ENCODE results near the gene TMEM117. TPM values are rescaled to one million over a fixed set of nuclear protein-coding genes. Genes with fewer than 3 reads are reported as not detected.
A peak's percentile ranks its signal among the peaks of the same experiment; 100 is the strongest.
"Not testable (repeated sequence)": the region's sequence is repeated elsewhere in the genome, so short reads cannot be mapped to it uniquely, and the experiment has no call there.

Gene TMEM117
- total and polyA plus RNA-seq, 10 of the 15 experiments (the other 5 are each of a cell fraction or from before 2014, with no cell fraction given): 3.1 to 8.2 (median 6.1) TPM

- DNase-seq (ENCODE audit: low read depth, low spot score); in situ Hi-C loops (cut with MboI); H4K20me1 ChIP-seq (ENCODE audit: control insufficient read depth, insufficient read depth); H3K27ac ChIP-seq (ENCODE audit: control insufficient read depth, insufficient read depth); H2AFZ ChIP-seq (ENCODE audit: control insufficient read depth, low read depth, low read length); RAD21 ChIA-PET (ENCODE audit: unreplicated experiment); POLR2A ChIA-PET; H3K9ac ChIP-seq (ENCODE audit: control insufficient read depth, insufficient read depth, low read length); H3K79me2 ChIP-seq (ENCODE audit: control insufficient read depth, insufficient read depth, low read length); FAIRE-seq; ATAC-seq; H3K9me3 ChIP-seq (replicated peaks; ENCODE audit: control insufficient read depth, insufficient read depth, low read length); H3K36me3 ChIP-seq (ENCODE audit: control insufficient read depth in 2 of 2, insufficient read depth in 2 of 2, low read length in 1 of 2); H3K27me3 ChIP-seq (replicated peaks in 1 of 2; ENCODE audit: control insufficient read depth in 2 of 2, insufficient read depth in 2 of 2, low read length in 1 of 2); H3K4me3 ChIP-seq; H3K4me1 ChIP-seq (ENCODE audit: control insufficient read depth, insufficient read depth, low read length); intact Hi-C loops (cut with micrococcal nuclease; ENCODE audit: unreplicated experiment); CTCF ChIA-PET; SMC1A ChIA-PET (ENCODE audit: uncharacterized antibody, unreplicated experiment); BruUV-seq (replicated peaks); H3K4me2 ChIP-seq (ENCODE audit: control insufficient read depth, insufficient read depth): not testable (repeated sequence)
- 86% methylated on average over 5 of the region's 5 CpGs for WGBS (ENCODE audit: insufficient coverage, insufficient replicate concordance, low lambda C conversion rate, missing lambda C conversion rate)
- 0 out of 2 replicates have a peak, but pooled peaks have one; percentile 7 for TF ChIP-seq NFYB (IDR thresholded peaks at IDR 0.05; ENCODE audit: insufficient read depth, low read depth, low read length)
Measured at GRCh38 chr12:43864557-43864956, 28.7 kb downstream of the TMEM117 start.

GRCh38 chr12:43869184-43869583 lies 33.3 kb downstream of the TMEM117 start:
- H3K79me2 ChIP-seq (ENCODE audit: control insufficient read depth, insufficient read depth, low read length): no peaks in the 10 kb centered on the region
- in situ Hi-C loops (cut with MboI) (no loop called here), intact Hi-C loops (cut with micrococcal nuclease; ENCODE audit: unreplicated experiment) (no loop called here)
- no peaks in the 10 kb centered on the region for H4K20me1 ChIP-seq (ENCODE audit: control insufficient read depth, insufficient read depth)
- BruUV-seq (replicated peaks): no TSS peak
- ATAC-seq (no peak), FAIRE-seq (no peak), DNase-seq (ENCODE audit: low read depth, low spot score) (no peak)
- ChIA-PET CTCF (interaction anchor here (1.5 kb wide), 1 partner anchor 8 kb away, joined by 4 read pairs; no protein-coding TSS in a partner anchor), RAD21 (ENCODE audit: unreplicated experiment) (no interaction called here), SMC1A (ENCODE audit: uncharacterized antibody, unreplicated experiment) (interaction anchor here (1.2 kb wide), 2 partner anchors 8 to 9 kb away, joined by 3 read pairs; no protein-coding TSS in a partner anchor), POLR2A (no interaction called here)
- no peak overlapping the region for H3K9ac ChIP-seq (ENCODE audit: control insufficient read depth, insufficient read depth, low read length)
- no peaks in the 10 kb centered on the region for H3K9me3 ChIP-seq (replicated peaks; ENCODE audit: control insufficient read depth, insufficient read depth, low read length)
- H3K4me3 ChIP-seq: no peak overlapping the region
- no peak overlapping the region for H2AFZ ChIP-seq (ENCODE audit: control insufficient read depth, low read depth, low read length)
- H3K36me3 ChIP-seq (ENCODE audit: control insufficient read depth in 2 of 2, insufficient read depth in 2 of 2, low read length in 1 of 2): no peaks in the 10 kb centered on the region
- 100% methylated on average over 1 of the region's 1 CpG for WGBS (ENCODE audit: insufficient coverage, insufficient replicate concordance, low lambda C conversion rate, missing lambda C conversion rate)
- H3K27ac ChIP-seq (ENCODE audit: control insufficient read depth, insufficient read depth): no peak overlapping the region
- no peaks in the 10 kb centered on the region for H3K4me1 ChIP-seq (ENCODE audit: control insufficient read depth, insufficient read depth, low read length)
- H3K4me2 ChIP-seq (ENCODE audit: control insufficient read depth, insufficient read depth): no peak overlapping the region
- no peaks in the 10 kb centered on the region for H3K27me3 ChIP-seq (replicated peaks in 1 of 2; ENCODE audit: control insufficient read depth in 2 of 2, insufficient read depth in 2 of 2, low read length in 1 of 2)
- TF ChIP-seq FOXM1 (IDR thresholded peaks at IDR 0.05; ENCODE audit: low read depth, low read length): no peak
- TF ChIP-seq WRNIP1 (IDR thresholded peaks at IDR 0.05; ENCODE audit: borderline replicate concordance, low read depth, low read length): no peak
- no peak for TF ChIP-seq KDM1A (IDR thresholded peaks at IDR 0.05; ENCODE audit: borderline replicate concordance)
- no peak for TF ChIP-seq NBN (IDR thresholded peaks at IDR 0.05)
- no peak for TF ChIP-seq TBL1XR1 (IDR thresholded peaks at IDR 0.05; ENCODE audit: low read depth, low read length)
- TF ChIP-seq IRF4 (IDR thresholded peaks at IDR 0.05; ENCODE audit: low read depth, low read length): no peak
- no peak for TF ChIP-seq ZNF217 (IDR thresholded peaks at IDR 0.05)
- no peak for TF ChIP-seq CEBPZ (IDR thresholded peaks at IDR 0.05; ENCODE audit: low read depth, low read length)
- TF ChIP-seq LARP7 (IDR thresholded peaks at IDR 0.05): no peak
- no peak for TF ChIP-seq PAX5 (IDR thresholded peaks at IDR 0.05; ENCODE audit: borderline replicate concordance, low read depth, low read length)
- no peak for TF ChIP-seq SMAD1 (IDR thresholded peaks at IDR 0.05; ENCODE audit: low read depth, partially characterized antibody)
- TF ChIP-seq CHD1 (IDR thresholded peaks at IDR 0.05; ENCODE audit: low read depth, low read length): no peak
